GM21367 (cell line): ENCODE measurements around the gene DMRTC1B.
"Not testable (repeated sequence)": the region's sequence is repeated elsewhere in the genome, so short reads cannot be mapped to it uniquely, and the experiment has no call there.

ENCODE experiments used
- ATAC-seq: cut with Tn5 transposase; IDR thresholded peaks from one replicate; pipeline ENCODE4 v1.9.1; 2021; ENCODE audit not compliant: unreplicated experiment

The DMRTC1B gene, protein sequence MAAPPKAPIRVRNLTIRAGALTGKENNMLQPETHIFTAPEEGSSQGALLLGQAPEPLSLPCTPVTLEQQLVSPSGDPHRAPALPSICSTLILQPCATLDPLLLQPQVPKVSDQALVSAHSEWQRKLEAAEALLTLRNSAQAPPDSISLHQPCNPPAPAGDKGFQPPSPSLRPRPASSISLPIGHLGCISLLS

GRCh38 chrX:72776653-72777466, at the start of gene DMRTC1B:
Gene DMRTC1B, plus strand, starts transcription at chrX:72776890. Its CDS starts 68,246 bp downstream, at chrX:72845136.
- ATAC-seq, result peak; percentile 79

DNA sequence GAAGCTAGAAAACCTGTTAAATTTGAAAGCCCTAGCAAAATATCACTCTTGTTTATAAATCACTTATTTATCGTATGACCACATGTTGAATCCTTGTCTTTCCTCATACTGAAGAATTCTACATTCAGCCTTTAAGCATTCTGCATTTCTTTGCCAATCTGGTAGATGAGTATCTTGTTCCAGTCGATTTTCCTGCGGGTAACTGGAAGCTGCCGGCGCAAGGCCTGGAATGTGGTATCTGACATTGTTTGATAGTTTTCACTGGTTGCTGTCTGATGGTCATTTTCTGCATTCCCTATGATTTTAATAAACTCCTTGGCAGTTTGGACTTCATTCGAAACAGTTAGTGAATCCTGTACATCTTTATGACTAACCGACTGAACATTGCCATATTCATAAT, 48.8 kb upstream of the DMRTC1B start:
- no peak for ATAC-seq

GRCh38 chrX:72733636-72734035, 43.1 kb upstream of the DMRTC1B start:
- not testable (repeated sequence) for ATAC-seq

- ATAC-seq, result no peak
Observed at GRCh38 chrX:72735561-72735960, 41.1 kb upstream of the DMRTC1B start.

DNA sequence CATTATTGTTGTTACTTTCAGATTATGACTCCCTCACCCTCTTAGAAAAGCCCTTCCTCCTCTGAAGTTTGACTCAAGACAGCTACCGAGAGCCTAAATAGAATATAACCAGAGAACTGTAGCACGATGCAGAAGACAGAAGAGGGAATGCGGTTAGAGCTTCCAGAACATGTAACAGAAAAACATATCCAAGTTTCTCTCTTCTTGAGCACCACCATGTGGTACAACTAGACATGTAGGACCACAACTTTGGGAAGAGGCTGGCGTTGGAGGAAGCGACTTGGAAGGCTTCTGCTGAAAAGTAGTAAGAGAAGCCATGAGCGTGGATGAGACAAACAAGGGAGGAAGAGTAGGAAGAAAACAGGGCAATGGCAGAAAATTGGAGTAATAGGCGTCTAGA, 31.1 kb upstream of the DMRTC1B start:
- ATAC-seq, result not testable (repeated sequence)

DNA sequence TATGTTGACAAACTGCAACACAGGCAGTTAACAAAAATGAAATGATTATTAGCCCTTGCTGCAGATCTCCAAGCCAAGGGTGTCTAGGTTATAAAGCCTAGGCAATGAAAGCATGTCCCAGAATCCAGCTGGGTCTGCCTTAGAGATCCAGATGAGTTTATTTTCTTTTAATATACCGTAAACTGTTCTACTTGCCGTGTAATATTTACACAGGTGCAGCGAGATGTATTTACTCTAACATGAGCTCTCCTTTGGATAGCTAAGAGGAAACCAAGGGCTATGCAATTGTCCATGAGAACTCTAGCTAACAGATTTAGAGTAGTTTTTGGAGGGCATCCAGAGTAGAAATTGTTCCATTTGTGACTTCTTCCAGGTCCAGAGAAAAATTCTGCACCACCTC, 28.1 kb upstream of the DMRTC1B start:
- ATAC-seq, result not testable (repeated sequence)

DNA sequence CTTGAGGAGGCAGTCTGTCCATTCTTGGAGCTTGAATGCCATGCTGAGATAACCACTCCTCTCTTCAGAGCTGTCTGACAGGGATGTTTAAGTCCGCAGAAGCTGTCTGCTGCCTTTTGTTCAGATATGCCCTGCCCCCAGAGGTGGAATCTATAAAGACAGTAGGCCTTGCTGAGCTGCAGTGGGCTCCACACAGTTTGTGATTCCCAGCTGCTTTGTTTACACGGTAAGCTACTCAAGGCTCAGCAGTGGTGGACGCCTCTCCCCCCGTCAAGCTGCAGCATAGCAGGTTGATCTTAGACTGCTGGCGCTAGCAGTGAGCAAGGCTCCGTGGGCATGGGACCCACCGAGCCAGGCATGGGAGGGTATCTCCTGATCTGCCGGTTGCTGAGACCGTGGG, 16.2 kb upstream of the DMRTC1B start:
- not testable (repeated sequence) for ATAC-seq

DNA sequence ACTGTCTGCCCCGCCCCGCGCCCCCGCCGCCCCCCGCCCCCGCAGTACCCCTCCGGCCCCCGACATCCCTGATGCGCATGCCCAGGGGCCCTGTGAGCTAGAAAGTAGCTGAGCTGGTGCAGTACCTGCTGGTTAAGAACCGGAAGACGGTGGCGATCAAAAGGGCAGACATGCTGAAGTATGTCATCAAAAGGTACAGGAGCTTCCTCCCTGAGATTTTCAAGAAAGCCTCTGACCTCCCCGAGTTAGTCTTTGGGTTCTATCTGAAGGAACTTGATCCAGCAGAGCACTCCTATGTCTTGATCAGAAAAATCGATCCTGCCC, 739 bp downstream of the DMRTC1B start:
- ATAC-seq, result peak; percentile 66

DNA sequence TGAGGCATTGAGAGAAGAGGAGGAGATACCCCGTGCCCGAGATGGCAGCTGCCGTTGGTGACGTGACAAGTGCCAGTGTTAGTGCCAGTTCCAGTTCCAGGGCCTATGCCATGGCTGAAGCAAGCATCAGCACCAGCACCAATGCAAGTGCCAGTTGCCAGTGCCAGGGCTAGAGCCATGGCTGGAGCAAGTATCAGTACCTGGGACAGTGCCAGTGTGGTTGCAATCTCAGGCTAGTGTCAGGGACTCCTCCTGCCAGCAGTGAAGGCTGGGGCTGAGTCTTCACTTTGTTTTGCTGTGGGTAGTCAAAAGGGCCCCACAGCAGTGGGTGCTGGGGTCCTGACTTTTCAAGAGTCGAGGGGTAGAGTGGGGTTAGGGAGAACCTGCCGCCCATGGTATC, 1.5 kb downstream of the DMRTC1B start:
- not testable (repeated sequence) for ATAC-seq

DNA sequence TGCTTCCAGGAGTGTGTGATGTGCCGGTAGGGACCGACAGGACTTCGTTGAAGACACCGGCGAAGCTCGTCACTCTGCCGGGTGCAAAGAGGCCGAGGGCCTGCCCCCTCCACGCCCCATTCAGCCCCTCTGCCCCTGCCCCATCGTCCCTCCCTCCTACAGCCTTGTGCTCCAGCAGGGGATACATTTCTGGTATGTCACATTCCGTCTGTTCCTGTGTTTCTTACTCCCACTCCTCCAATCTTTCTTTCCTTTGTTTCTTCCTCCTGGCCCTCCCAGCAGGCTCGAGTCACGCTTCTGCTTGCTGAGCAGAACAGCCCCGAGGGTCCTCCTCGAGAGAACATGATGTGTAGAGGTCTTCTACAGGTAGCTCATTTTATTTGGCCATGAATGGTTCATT, 5.9 kb downstream of the DMRTC1B start, which contains the start of gene FAM236B:
FAM236B (minus strand) TSS at position 101 of the 400 bp plus-strand sequence; CDS start at position 1, 100 bp downstream.
- ATAC-seq, result not testable (repeated sequence)

DNA sequence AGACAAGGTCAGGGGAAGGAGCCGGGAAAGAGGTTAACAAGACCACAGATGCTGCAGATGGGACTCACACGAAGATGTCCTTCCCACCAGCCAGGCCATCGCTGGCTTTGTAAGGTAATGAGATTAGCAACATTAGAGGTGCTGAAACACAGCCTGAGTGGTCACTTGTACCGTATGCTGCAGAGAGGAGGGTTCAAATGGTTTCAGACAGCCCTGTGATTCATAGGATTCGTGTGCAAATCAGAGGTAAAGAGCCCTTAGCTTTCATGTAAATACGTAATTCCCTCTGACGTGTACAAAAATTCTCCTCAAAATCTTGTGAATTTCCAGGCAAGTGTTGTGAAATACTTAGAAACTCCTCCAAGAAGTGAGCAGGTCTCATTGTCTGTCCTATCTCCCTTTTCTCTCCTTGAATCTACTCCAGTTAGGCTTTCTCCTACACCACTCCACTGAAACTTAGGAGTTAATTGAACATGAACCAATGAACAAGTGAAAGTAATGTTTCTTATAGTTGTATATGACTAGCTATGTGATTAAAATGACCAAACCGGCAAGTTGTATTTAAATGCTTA, 6.8 kb downstream of the DMRTC1B start:
- ATAC-seq, result not testable (repeated sequence)

DNA sequence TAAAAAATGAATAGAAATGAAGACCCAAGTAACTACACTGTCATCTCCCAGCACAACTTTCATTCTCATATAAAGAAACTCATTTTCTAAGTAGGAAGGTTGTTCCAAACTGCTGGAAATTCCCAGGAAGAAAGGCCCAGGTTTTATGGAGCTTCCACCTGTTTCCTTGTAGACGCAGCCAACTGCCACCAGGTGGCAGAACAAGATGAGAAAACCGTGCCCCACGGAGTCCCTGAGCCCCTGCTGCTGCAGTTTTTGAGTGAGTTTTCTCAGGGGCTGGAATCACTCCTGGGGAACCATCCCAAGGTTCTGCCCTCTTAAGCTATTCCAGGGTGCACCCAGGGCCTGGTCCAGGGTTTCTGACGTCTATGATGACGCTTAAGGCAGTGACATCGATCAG, 7.3 kb downstream of the DMRTC1B start:
- not testable (repeated sequence) for ATAC-seq

DNA sequence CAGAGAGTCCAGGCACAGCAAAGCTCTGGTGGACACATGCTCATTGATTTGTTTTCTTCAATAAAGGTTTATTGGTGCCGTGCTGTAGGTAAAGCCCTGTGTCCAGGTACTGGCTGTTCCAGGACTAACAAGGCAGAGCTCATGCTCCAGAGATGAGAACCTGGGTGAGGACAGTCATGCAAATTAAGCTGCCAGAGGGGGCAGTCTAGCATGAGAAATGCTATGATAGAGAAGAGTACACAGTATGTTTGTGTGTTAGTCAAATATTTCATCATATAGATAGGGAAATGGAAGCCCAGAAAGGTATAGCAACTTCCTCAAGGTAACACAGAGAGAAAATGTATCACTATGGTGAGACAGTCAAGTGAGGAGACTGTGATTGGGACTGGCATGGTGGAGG, 11.5 kb downstream of the DMRTC1B start:
- not testable (repeated sequence) for ATAC-seq

- ATAC-seq, result not testable (repeated sequence)
Observed at GRCh38 chrX:72790390-72790789, 13.7 kb downstream of the DMRTC1B start.

- not testable (repeated sequence) for ATAC-seq
Observed at GRCh38 chrX:72808110-72808509, 31.4 kb downstream of the DMRTC1B start, which contains the start of gene FAM236D. Gene FAM236D, minus strand, starts transcription at chrX:72808210. Its CDS starts 100 bp downstream, at chrX:72808110.

DNA sequence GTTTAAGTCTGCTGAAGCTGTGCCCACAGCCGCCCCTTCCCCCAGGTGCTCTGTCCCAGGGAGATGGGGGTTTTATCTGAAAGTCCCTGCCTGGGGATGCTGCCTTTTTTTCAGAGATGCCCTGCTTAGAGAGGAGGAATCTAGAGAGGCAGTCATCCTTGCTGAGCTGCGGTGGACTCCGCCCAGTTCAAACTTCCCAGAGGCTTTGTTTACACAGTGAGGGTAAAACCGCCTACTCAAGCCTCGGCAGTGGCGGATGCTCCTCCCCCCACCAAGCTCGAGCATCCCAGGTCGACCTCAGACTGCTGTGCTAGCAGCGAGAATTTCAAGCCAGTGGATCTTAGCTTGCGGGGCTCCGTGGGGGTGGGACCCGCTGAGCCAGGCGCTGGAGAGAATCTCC, 54.0 kb downstream of the DMRTC1B start:
- not testable (repeated sequence) for ATAC-seq

- ATAC-seq, result not testable (repeated sequence)
Observed at GRCh38 chrX:72837532-72837931, 60.8 kb downstream of the DMRTC1B start.

DNA sequence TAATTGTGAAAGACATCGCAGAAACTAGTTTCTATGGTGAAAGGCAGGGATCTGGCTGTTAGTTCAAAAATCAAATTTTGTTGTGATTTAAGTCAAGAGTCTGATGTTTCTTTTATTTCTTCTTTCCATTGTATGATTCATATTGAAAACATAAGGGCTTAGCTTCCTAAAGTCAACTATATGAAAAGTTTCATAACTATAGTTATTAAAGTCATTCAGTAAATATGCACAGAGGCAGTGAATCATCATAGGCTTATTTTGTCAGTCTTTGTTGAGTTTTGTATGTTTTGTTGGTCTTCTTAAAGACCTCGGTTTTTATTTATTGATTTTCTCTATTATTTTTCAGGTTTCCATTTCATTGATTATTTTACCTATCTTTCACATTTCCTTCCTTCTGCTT, 106.2 kb downstream of the DMRTC1B start:
- ATAC-seq, result not testable (repeated sequence)

- not testable (repeated sequence) for ATAC-seq
Observed at GRCh38 chrX:72889740-72890139, 113.0 kb downstream of the DMRTC1B start.
